ENCODE results near the gene SYTL3. TPM values are rescaled to one million over a fixed set of nuclear protein-coding genes. Genes with fewer than 3 reads are reported as not detected.

The SYTL3 gene
- total and polyA plus RNA-seq, 10 of the 15 experiments (the other 5 are each of a cell fraction or from before 2014, with no cell fraction given): 3.3 to 12.1 (median 6.9) TPM

GRCh38 chr6:158644231-158645063, 5.4 kb upstream of the SYTL3 start, which contains the start of gene DYNLT1 (continued):
- TF ChIP-seq BHLHE40 (IDR thresholded peaks at IDR 0.05; ENCODE audit: borderline replicate concordance in 1 of 2, low read depth in 2 of 2, low read length in 1 of 2) (0 out of 4 replicates have a peak, but pooled peaks of 1 of the 2 experiments have one; percentile 9), CBX5 (IDR thresholded peaks at IDR 0.05; ENCODE audit: low read depth) (no peak), E4F1 (IDR thresholded peaks at IDR 0.05; ENCODE audit: borderline replicate concordance, partially characterized antibody) (no peak), YY1 (IDR thresholded peaks at IDR 0.05; ENCODE audit: low read depth, low read length) (peak; percentile 91), SIX5 (IDR thresholded peaks at IDR 0.05; ENCODE audit: low read depth, low read length, severe bottlenecking) (no peak), RBBP5 (conservative IDR thresholded peaks at IDR 0.05) (no peak), ELK1 (IDR thresholded peaks at IDR 0.05; ENCODE audit: low read depth, low read length) (no peak), IKZF2 (IDR thresholded peaks at IDR 0.05) (peak; percentile 66; a peak in 1 of 4 replicates), YBX1 (IDR thresholded peaks at IDR 0.05) (no peak), ZBTB40 (IDR thresholded peaks at IDR 0.05; ENCODE audit: borderline replicate concordance) (no peak; the same call in 1 of the 2 replicates), SMC3 (IDR thresholded peaks at IDR 0.05; ENCODE audit: borderline replicate concordance, low read length) (no peak), CHD1 (IDR thresholded peaks at IDR 0.05; ENCODE audit: low read depth, low read length) (no peak)
- TF ChIP-seq, protein P1, sequence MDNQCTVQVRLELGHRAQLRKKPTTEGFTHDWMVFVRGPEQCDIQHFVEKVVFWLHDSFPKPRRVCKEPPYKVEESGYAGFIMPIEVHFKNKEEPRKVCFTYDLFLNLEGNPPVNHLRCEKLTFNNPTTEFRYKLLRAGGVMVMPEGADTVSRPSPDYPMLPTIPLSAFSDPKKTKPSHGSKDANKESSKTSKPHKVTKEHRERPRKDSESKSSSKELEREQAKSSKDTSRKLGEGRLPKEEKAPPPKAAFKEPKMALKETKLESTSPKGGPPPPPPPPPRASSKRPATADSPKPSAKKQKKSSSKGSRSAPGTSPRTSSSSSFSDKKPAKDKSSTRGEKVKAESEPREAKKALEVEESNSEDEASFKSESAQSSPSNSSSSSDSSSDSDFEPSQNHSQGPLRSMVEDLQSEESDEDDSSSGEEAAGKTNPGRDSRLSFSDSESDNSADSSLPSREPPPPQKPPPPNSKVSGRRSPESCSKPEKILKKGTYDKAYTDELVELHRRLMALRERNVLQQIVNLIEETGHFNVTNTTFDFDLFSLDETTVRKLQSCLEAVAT (IDR thresholded peaks at IDR 0.05): no peak
- TF ChIP-seq, protein P2, sequence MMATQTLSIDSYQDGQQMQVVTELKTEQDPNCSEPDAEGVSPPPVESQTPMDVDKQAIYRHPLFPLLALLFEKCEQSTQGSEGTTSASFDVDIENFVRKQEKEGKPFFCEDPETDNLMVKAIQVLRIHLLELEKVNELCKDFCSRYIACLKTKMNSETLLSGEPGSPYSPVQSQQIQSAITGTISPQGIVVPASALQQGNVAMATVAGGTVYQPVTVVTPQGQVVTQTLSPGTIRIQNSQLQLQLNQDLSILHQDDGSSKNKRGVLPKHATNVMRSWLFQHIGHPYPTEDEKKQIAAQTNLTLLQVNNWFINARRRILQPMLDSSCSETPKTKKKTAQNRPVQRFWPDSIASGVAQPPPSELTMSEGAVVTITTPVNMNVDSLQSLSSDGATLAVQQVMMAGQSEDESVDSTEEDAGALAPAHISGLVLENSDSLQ (IDR thresholded peaks at IDR 0.05): no peak; the same call in 1 of the 2 replicates
- TF ChIP-seq, protein P3, sequence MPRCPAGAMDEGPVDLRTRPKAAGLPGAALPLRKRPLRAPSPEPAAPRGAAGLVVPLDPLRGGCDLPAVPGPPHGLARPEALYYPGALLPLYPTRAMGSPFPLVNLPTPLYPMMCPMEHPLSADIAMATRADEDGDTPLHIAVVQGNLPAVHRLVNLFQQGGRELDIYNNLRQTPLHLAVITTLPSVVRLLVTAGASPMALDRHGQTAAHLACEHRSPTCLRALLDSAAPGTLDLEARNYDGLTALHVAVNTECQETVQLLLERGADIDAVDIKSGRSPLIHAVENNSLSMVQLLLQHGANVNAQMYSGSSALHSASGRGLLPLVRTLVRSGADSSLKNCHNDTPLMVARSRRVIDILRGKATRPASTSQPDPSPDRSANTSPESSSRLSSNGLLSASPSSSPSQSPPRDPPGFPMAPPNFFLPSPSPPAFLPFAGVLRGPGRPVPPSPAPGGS (IDR thresholded peaks at IDR 0.05; ENCODE audit: borderline replicate concordance, insufficient read depth, low read depth, low read length, poor library complexity, severe bottlenecking): no peak

Measured in GM12878 (cell line).